Lower leg skin (tissue), 3 donors: Measurements from ENCODE around the gene DUSP15.

Experiments
- CTCF ChIP-seq, 3 donors: fragments of 450-650 bp; IDR thresholded peaks; one replicate each; pipeline ENCODE4 v1.5.1; 2016; ENCODE audit warnings: antibody characterized with exemption in 3 of 3, mild to moderate bottlenecking in 3 of 3, moderate library complexity in 2 of 3
- POLR2A ChIP-seq, 2 donors: fragments of 450-650 bp; IDR thresholded peaks; one replicate each; pipeline ENCODE4 v1.6.1; 2016 to 2017; ENCODE audit warnings: antibody characterized with exemption in 2 of 2, mild to moderate bottlenecking in 1 of 2, moderate library complexity in 1 of 2

DNA sequence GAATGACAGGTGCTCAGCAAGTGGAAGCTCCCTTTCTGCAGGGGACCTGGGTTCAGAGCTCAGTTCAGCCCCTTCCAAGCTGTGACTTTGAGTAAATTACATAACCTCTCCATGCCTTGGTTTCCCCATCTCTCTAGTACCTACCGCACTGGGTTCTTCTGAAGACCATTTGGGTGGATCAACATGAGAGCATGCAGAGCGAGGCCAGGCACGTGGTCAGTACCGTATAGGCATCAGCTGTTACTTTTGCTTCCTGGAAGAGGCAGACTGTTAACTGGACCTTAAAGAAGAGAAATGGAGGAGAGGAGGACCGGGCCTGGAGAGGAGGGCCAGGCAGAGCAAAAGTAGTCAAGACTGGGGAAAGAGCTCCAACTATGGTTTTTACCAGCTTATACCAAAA is 52.9 kb downstream of the DUSP15 start:
- TF ChIP-seq CTCF (IDR thresholded peaks at IDR 0.05) (no peak), POLR2A (IDR thresholded peaks at IDR 0.05) (no peak)
